Ovary (tissue), 9 donors: Measurements from ENCODE around the gene CISD3. TPM values are rescaled to one million over a fixed set of nuclear protein-coding genes. Genes with fewer than 3 reads are reported as not detected.

ENCODE experiments used
- DNase-seq, 5 donors: peaks; one replicate each; pipeline ENCODE4 v3.0.0-alpha.2; 2019 to 2020
- H3K27ac ChIP-seq, 2 donors: fragments of 200-600 bp; one replicate each; pipeline versions ENCODE4 v1.5.1 to v1.8.0; 2019 to 2022
- H3K27me3 ChIP-seq: fragments of 200-600 bp; one replicate; pipeline ENCODE4 v1.8.0; 2022
- H3K36me3 ChIP-seq: fragments of 200-600 bp; sonication (generic); one replicate; pipeline ENCODE4 v1.5.1; 2019
- H3K4me1 ChIP-seq: one replicate; pipeline ENCODE4 v1.8.1; 2013; ENCODE audit warnings: mild to moderate bottlenecking, moderate library complexity; ENCODE audit not compliant: insufficient read depth
- H3K4me3 ChIP-seq: fragments of 200-600 bp; sonication (generic); one replicate; pipeline ENCODE4 v1.5.1; 2017
- H3K9me3 ChIP-seq, 2 donors: fragments of 200-600 bp in 1 of 2; sonication (generic) in 1 of 2; one replicate each; pipeline versions ENCODE4 v1.5.1 to v1.8.1; 2013 to 2019; ENCODE audit warnings: mild to moderate bottlenecking in 1 of 2, moderate library complexity in 1 of 2
- CTCF ChIP-seq, 3 donors: fragments of 450-650 bp in 2 of 3; fragments of 200-600 bp in 1 of 3; IDR thresholded peaks; one replicate each; pipeline versions ENCODE4 v1.5.1 to v1.8.0; 2016 to 2022; ENCODE audit warnings: antibody characterized with exemption in 3 of 3, mild to moderate bottlenecking in 1 of 3
- EP300 ChIP-seq: sonication (generic); formaldehyde crosslinking; IDR thresholded peaks from one replicate; pipeline ENCODE4 v1.6.1; 2017; ENCODE audit warnings: antibody characterized with exemption
- POLR2A ChIP-seq: fragments of 450-650 bp; IDR thresholded peaks from one replicate; pipeline ENCODE4 v1.6.1; 2017; ENCODE audit warnings: antibody characterized with exemption, mild to moderate bottlenecking, moderate library complexity
- WGBS, 3 donors: extraction: QIAGEN DNeasy Blood & Tissue Kit in 1 of 3; methylation state at CpG; one replicate each; pipeline versions ENCODE4 v1.1.5 to v1.1.7; 2013 to 2017; 5-methylcytosine and 5-hydroxymethylcytosine counted together
- intact Hi-C, 4 donors: fragments of 100-400 bp; cut with DNase I; formaldehyde crosslinking; loops; one replicate each; pipeline versions ENCODE4 v1.11.0 to v1.15.1; 2022 to 2023
- microRNA-seq, 3 donors: library from miRNA; unstranded; fragments of <30 nt; microRNA quantifications; one replicate each; pipeline versions ENCODE4 to v1.2.0, GENCODE V29; 2019 to 2020
- polyA plus RNA-seq, 2 donors: library from polyadenylated mRNA; stranded (reverse); fragments of 200-250 nt in 1 of 2; fragments of 350-450 nt in 1 of 2; fragmentation: Illumina TruSeq in 1 of 2; extraction: RNeasy Lipid Tissue Mini Kit (QIAGEN cat#74804) in 1 of 2; gene quantifications; one replicate each; pipeline ENCODE4 v1.2.3, GENCODE V29; 2013 to 2014
- small RNA-seq: library from RNA; depleted of rRNA; stranded (forward); fragments of <200 nt; gene quantifications from one replicate; pipeline ENCODE3, GENCODE V24; 2016
- total RNA-seq, 7 donors: library from RNA; depleted of rRNA in 2 of 7; stranded (reverse); fragments of >200 nt in 2 of 7; fragmentation: NEBNext Ultra II Directional in 3 of 7; extraction: Animal tissue kit (Norgen Biotek cat#: 25700) in 3 of 7; gene quantifications; one replicate each; pipeline versions ENCODE4 v1.1.0 to v1.2.4, GENCODE V29; 2016 to 2023
- donor health status: DM: no; HTN: no; CAD: no; lungs with moderate emphysema.
- donor health status: DM: no; HTN: no; CAD: no.
- donor health status: Bipolar disorder and iron deficiency.
- donor health status: DM: yes; HTN: yes; CAD: no.
- donor health status: DM: no; HTN: no; CAD: no.
- donor health status: DM: yes; HTN: yes; CAD: no.

The CISD3 gene
- total and polyA plus RNA-seq, 9 donors, result 6.2 to 31.1 (median 19.7) TPM

- Histone ChIP-seq H3K9me3 (no peaks in the 10 kb centered on the region), H3K36me3 (no peaks in the 10 kb centered on the region), H3K27ac (no peak overlapping the region), H3K27me3 (no peaks in the 10 kb centered on the region), H3K4me1 (no peaks in the 10 kb centered on the region), H3K4me3 (no peak overlapping the region)
- DNase-seq, result no peak
- intact Hi-C loops, result no loop called here
- no peak for TF ChIP-seq POLR2A
- TF ChIP-seq CTCF (IDR thresholded peaks at IDR 0.05), result no peak
- TF ChIP-seq EP300, result no peak
- WGBS, 3 donors, result 71 to 83% (median 73%) methylated on average over 7 of the region's 7 CpGs
Observed at GRCh38 chr17:38777641-38778250, 47.6 kb downstream of the CISD3 start.

DNA sequence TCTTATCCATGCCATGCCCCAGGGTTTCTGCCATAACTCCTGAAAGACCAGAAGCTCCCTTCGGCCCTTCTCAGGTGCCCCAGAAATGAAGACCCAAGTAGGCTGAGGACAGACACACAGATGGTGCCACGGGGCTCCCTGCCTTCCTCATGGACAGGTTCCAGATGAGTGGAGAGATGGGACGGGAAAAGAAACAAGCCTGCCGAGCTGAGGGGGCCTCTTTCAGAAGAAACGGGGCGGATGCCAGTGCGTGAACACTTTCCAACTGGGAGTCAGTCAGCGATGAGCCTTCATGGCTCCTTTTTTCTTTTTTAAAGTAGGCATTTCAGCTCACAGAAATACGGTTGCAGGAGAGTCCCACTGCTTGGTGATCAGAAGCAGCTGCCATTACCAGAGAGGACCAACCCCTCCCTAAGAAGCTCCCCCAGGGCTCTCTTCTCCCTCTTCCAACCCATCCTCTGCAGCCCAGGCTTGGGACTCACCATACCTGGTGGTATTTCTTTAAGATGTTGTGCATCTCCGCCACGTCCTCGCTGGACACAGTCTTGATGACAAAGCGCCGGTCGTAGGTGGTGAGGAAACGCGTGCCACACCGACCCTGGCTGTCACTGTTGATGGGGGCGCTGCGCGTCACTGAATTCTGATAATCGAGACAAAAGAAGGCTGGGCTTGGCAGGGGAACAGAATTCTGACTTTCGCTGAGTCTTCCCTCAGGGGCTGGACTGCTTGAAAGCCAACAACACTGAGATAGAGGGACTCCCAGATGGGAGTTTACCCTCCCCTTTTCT, 50.0 kb downstream of the CISD3 start:
- no peaks in the 10 kb centered on the region for H3K4me1 ChIP-seq
- no peak overlapping the region for H3K27ac ChIP-seq
- no peaks in the 10 kb centered on the region for H3K36me3 ChIP-seq
- no peak for TF ChIP-seq POLR2A
- WGBS, 3 donors, result 82 to 86% (median 83%) methylated on average over 23 of the region's 23 CpGs
- no peaks in the 10 kb centered on the region for H3K9me3 ChIP-seq
- no peak overlapping the region for H3K4me3 ChIP-seq
- no peaks in the 10 kb centered on the region for H3K27me3 ChIP-seq
- intact Hi-C loops, result loop anchor here in 1 of 4 donors (10.0 kb wide), 1 partner anchor 65 kb away; a partner anchor contains a TSS
- no peak for DNase-seq

DNA sequence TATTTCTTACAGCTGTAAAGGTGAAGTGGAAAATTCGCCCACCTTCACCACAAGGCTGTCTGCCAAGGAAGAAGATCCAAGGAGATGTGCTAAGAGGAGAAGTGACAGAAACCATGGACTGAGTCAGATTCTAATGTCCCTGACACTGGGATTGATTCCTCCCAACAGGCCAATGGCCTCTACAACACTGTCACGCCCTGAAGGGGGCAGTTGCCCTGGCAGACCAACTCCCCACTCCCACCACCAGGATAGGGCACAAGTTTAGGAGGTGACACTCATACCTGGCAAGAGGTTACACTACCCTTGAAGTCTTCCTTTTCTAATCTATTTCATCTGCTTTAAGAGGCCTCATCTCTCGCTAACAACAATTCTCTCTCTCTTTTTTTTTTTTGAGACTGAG, 53.1 kb downstream of the CISD3 start:
- no peak overlapping the region for H3K27ac ChIP-seq
- TF ChIP-seq EP300, result no peak
- TF ChIP-seq POLR2A, result no peak
- no peak for TF ChIP-seq CTCF (IDR thresholded peaks at IDR 0.05)
- no peaks in the 10 kb centered on the region for H3K36me3 ChIP-seq
- no peaks in the 10 kb centered on the region for H3K9me3 ChIP-seq
- DNase-seq, result no peak
- no peaks in the 10 kb centered on the region for H3K27me3 ChIP-seq
- no peak overlapping the region for H3K4me3 ChIP-seq
- WGBS, 3 donors, result 91 to 94% (median 92%) methylated on average over 3 of the region's 3 CpGs
- intact Hi-C loops, result loop anchor here in 1 of 4 donors (10.0 kb wide), 1 partner anchor 62 kb away; a partner anchor contains a TSS
- H3K4me1 ChIP-seq, result no peaks in the 10 kb centered on the region

Small RNA genes within 50 kb of the gene (microRNA-seq; reads per million reads assigned to microRNA genes)
- gene MIR4726 (0 to 0.16 (median 0) reads per million in 3 donors), gene MIR4734 (0 to 0.38 (median 0.32) reads per million in 3 donors)

Small RNA genes within 50 kb of the gene (small RNA-seq; reads per million reads assigned to genes)
- gene MIR4726 (not detected), gene MIR4734 (not detected), gene RNA5SP440 (1.00 reads per million, percentile 57 among the genes with 10 or more reads in this experiment), gene RNU6-866P (not detected)

Other genes starting within 250 kb of the CISD3 start
- 1 to 10 TPM in 5 of 7 donors, under 1 TPM in 2; 0.48 to 3.0 (median 1.2) TPM for gene SRCIN1, start 124.4 kb upstream of the CISD3 start, total RNA-seq
- gene SRCIN1, start 124.4 kb upstream of the CISD3 start, polyA plus RNA-seq, result under 1 TPM; 0.18 to 0.57 TPM
- 1 to 10 TPM in 3 of 7 donors, under 1 TPM in 4; 0.83 to 1.7 (median 0.86) TPM for gene EPOP, start 55.4 kb upstream of the CISD3 start, total RNA-seq
- under 1 TPM; 0.50 to 0.61 TPM for gene EPOP, start 55.4 kb upstream of the CISD3 start, polyA plus RNA-seq
- gene MLLT6, start 25.1 kb upstream of the CISD3 start, total RNA-seq, result 100 to 1,000 TPM in 5 of 7 donors, 10 to 100 TPM in 2; 73.2 to 278 (median 183) TPM
- gene MLLT6, start 25.1 kb upstream of the CISD3 start, polyA plus RNA-seq, result 10 to 100 TPM; 52.3 to 99.4 TPM
- gene PCGF2, start 18.0 kb downstream of the CISD3 start, total RNA-seq, result 10 to 100 TPM in 6 of 7 donors, 1 to 10 TPM in 1; 7.4 to 92.7 (median 63.4) TPM
- gene PCGF2, start 18.0 kb downstream of the CISD3 start, polyA plus RNA-seq, result 10 to 100 TPM; 21.5 to 27.2 TPM
- gene PSMB3, start 22.4 kb downstream of the CISD3 start, total RNA-seq, result 100 to 1,000 TPM in 3 of 7 donors, 10 to 100 TPM in 4; 77.0 to 145 (median 82.0) TPM
- gene PSMB3, start 22.4 kb downstream of the CISD3 start, polyA plus RNA-seq, result 100 to 1,000 TPM; 106 to 138 TPM
- gene PIP4K2B, start 69.2 kb downstream of the CISD3 start, total RNA-seq, result 10 to 100 TPM; 32.1 to 74.9 (median 66.5) TPM
- gene PIP4K2B, start 69.2 kb downstream of the CISD3 start, polyA plus RNA-seq, result 10 to 100 TPM; 41.4 to 95.3 TPM
- 10 to 100 TPM; 16.4 to 21.6 (median 18.6) TPM for gene CWC25, start 95.0 kb downstream of the CISD3 start, total RNA-seq
- 10 to 100 TPM; 16.9 to 25.2 TPM for gene CWC25, start 95.0 kb downstream of the CISD3 start, polyA plus RNA-seq
- 1,000 to 10,000 TPM; 2,982 to 5,219 (median 3,257) TPM for gene RPL23, start 123.4 kb downstream of the CISD3 start, total RNA-seq
- gene RPL23, start 123.4 kb downstream of the CISD3 start, polyA plus RNA-seq, result 1,000 to 10,000 TPM; 4,771 to 7,100 TPM
- 100 to 1,000 TPM in 2 of 7 donors, 10 to 100 TPM in 5; 40.9 to 125 (median 95.0) TPM for gene LASP1, start 139.7 kb downstream of the CISD3 start, total RNA-seq
- gene LASP1, start 139.7 kb downstream of the CISD3 start, polyA plus RNA-seq, result 100 to 1,000 TPM in 1 of 2 donors, 10 to 100 TPM in 1; 57.2 to 138 TPM
- gene FBXO47, start 237.1 kb downstream of the CISD3 start, total RNA-seq, result not detected
- gene FBXO47, start 237.1 kb downstream of the CISD3 start, polyA plus RNA-seq, result not detected